ENCODE data around the gene NRG3.

DNA sequence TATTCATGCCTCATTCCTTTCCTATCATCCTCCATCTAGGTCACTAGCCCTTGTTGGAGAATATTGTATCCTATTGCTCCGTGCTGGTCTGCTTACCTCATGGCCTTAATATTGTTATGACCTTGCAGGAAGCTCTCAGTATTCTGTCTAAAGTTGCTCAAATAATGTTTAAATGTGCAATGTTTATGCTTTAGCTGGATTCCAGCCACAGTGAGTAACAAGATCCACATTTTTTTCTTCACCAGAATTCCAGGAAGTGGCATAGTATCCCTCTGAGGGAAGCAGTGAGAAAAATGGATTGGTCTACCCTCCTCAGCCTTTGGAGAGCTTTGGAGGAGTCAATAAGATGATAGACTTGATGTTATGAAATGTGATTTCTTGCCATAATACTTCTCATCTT, 402.6 kb downstream of the NRG3 start:
- no peak for TF ChIP-seq EP300 (IDR thresholded peaks at IDR 0.05)
- TF ChIP-seq, protein P1, sequence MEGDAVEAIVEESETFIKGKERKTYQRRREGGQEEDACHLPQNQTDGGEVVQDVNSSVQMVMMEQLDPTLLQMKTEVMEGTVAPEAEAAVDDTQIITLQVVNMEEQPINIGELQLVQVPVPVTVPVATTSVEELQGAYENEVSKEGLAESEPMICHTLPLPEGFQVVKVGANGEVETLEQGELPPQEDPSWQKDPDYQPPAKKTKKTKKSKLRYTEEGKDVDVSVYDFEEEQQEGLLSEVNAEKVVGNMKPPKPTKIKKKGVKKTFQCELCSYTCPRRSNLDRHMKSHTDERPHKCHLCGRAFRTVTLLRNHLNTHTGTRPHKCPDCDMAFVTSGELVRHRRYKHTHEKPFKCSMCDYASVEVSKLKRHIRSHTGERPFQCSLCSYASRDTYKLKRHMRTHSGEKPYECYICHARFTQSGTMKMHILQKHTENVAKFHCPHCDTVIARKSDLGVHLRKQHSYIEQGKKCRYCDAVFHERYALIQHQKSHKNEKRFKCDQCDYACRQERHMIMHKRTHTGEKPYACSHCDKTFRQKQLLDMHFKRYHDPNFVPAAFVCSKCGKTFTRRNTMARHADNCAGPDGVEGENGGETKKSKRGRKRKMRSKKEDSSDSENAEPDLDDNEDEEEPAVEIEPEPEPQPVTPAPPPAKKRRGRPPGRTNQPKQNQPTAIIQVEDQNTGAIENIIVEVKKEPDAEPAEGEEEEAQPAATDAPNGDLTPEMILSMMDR (IDR thresholded peaks at IDR 0.05), result no peak
- TF ChIP-seq POLR2A (IDR thresholded peaks at IDR 0.05; ENCODE audit: low read depth), result no peak

Measured in esophagus muscularis mucosa (tissue), 4 donors.